ENCODE data around the gene RPGRIP1L. TPM values are rescaled to one million over a fixed set of nuclear protein-coding genes. Genes with fewer than 3 reads are reported as not detected.

Gene RPGRIP1L
- polyA plus RNA-seq, 1 donor (not counting 4 experiments of a cell fraction or from before 2014, with no cell fraction given), result 11.6 TPM

GRCh38 chr16:53632526-53632925 lies 71.1 kb downstream of the RPGRIP1L start:
- Histone ChIP-seq H3K79me2 (ENCODE audit: control insufficient read depth, insufficient read depth, low read length) (no peaks in the 10 kb centered on the region), H3K9ac (ENCODE audit: control insufficient read depth, extremely low read depth, insufficient read depth, low read length) (no peak overlapping the region), H3K4me2 (ENCODE audit: control insufficient read depth, extremely low read depth, insufficient read depth, low read depth, low read length) (no peak overlapping the region), H3K9me3 (ENCODE audit: control insufficient read depth, low read depth, low read length) (no peaks in the 10 kb centered on the region), H3K36me3 (ENCODE audit: control insufficient read depth in 2 of 2, extremely low read depth in 1 of 2, insufficient read depth in 2 of 2, low read length in 2 of 2) (no peaks in the 10 kb centered on the region), H3K4me1 (ENCODE audit: control insufficient read depth, extremely low read depth, insufficient read depth, low read length) (no peaks in the 10 kb centered on the region), H3K27ac (ENCODE audit: control insufficient read depth, insufficient read depth, low read length) (no peak overlapping the region), H4K20me1 (ENCODE audit: control insufficient read depth, extremely low read depth, insufficient read depth, low read length) (no peaks in the 10 kb centered on the region), H2AFZ (ENCODE audit: control insufficient read depth, low read length) (no peak overlapping the region), H3K27me3 (ENCODE audit: control insufficient read depth, extremely low read depth, insufficient read depth, low read length) (no peaks in the 10 kb centered on the region), H3K9me1 (ENCODE audit: control insufficient read depth, extremely low read depth, insufficient read depth, low read length) (no peaks in the 10 kb centered on the region), H3K4me3 (ENCODE audit: control insufficient read depth in 2 of 3, extremely low read depth in 1 of 3, insufficient read depth in 2 of 3, low read depth in 1 of 3, low read length in 3 of 3) (no peak overlapping the region)
- dilution Hi-C loops (cut with MboI; ENCODE audit: extremely low pct_ligation_motif_present, low sequenced_read_pairs), result no loop called here
- DNase-seq (ENCODE audit: low read depth, low spot score) (no peak), FAIRE-seq (no peak)
- TF ChIP-seq EZH2 (IDR thresholded peaks at IDR 0.05; ENCODE audit: low read length) (no peak), CTCF (optimal IDR thresholded peaks at IDR 0.05 in 1 of 3, IDR thresholded peaks at IDR 0.05 in 1 of 3, conservative IDR thresholded peaks at IDR 0.05 in 1 of 3; ENCODE audit: extremely low read depth in 1 of 3, insufficient read depth in 2 of 3, low read length in 3 of 3) (no peak)

GRCh38 chr16:53631236-53632025 lies 72.2 kb downstream of the RPGRIP1L start:
- Histone ChIP-seq H3K4me3 (ENCODE audit: control insufficient read depth in 2 of 3, extremely low read depth in 1 of 3, insufficient read depth in 2 of 3, low read depth in 1 of 3, low read length in 3 of 3) (no peak overlapping the region), H4K20me1 (ENCODE audit: control insufficient read depth, extremely low read depth, insufficient read depth, low read length) (no peaks in the 10 kb centered on the region), H3K4me1 (ENCODE audit: control insufficient read depth, extremely low read depth, insufficient read depth, low read length) (no peaks in the 10 kb centered on the region), H3K79me2 (ENCODE audit: control insufficient read depth, insufficient read depth, low read length) (no peaks in the 10 kb centered on the region), H3K4me2 (ENCODE audit: control insufficient read depth, extremely low read depth, insufficient read depth, low read depth, low read length) (no peak overlapping the region), H2AFZ (ENCODE audit: control insufficient read depth, low read length) (no peak overlapping the region), H3K9ac (ENCODE audit: control insufficient read depth, extremely low read depth, insufficient read depth, low read length) (no peak overlapping the region), H3K27me3 (ENCODE audit: control insufficient read depth, extremely low read depth, insufficient read depth, low read length) (no peaks in the 10 kb centered on the region), H3K9me3 (ENCODE audit: control insufficient read depth, low read depth, low read length) (no peaks in the 10 kb centered on the region), H3K36me3 (ENCODE audit: control insufficient read depth in 2 of 2, extremely low read depth in 1 of 2, insufficient read depth in 2 of 2, low read length in 2 of 2) (no peaks in the 10 kb centered on the region), H3K9me1 (ENCODE audit: control insufficient read depth, extremely low read depth, insufficient read depth, low read length) (no peaks in the 10 kb centered on the region), H3K27ac (ENCODE audit: control insufficient read depth, insufficient read depth, low read length) (no peak overlapping the region)
- TF ChIP-seq CTCF (optimal IDR thresholded peaks at IDR 0.05 in 1 of 3, IDR thresholded peaks at IDR 0.05 in 1 of 3, conservative IDR thresholded peaks at IDR 0.05 in 1 of 3; ENCODE audit: extremely low read depth in 1 of 3, insufficient read depth in 2 of 3, low read length in 3 of 3), result no peak
- TF ChIP-seq EZH2 (IDR thresholded peaks at IDR 0.05; ENCODE audit: low read length), result no peak
- FAIRE-seq, result no peak
- DNase-seq (ENCODE audit: low read depth, low spot score), result no peak
- dilution Hi-C loops (cut with MboI; ENCODE audit: extremely low pct_ligation_motif_present, low sequenced_read_pairs), result no loop called here

Data from keratinocyte (primary cell).